WTC11 (cell line): ENCODE measurements around the gene REC8. TPM values are rescaled to one million over a fixed set of nuclear protein-coding genes. Genes with fewer than 3 reads are reported as not detected.

Source experiments
- ATAC-seq: fragments of 200-7000 bp; cut with Tn5 transposase; 2 replicates; pipeline ENCODE4 v1.10.0; 2021; ENCODE audit warnings: mild to moderate bottlenecking, moderate library complexity
- CTCF ChIA-PET: fragments of 300-600 bp; sonication (Branson Sonifier 250); formaldehyde crosslinking; loops from one replicate; lab custom pipeline; 2021; ENCODE audit warnings: antibody characterized with exemption; lab: Charles Lee
- POLR2A ChIA-PET: fragments of 350-600 bp; sonication (Branson Sonifier 250); formaldehyde crosslinking; loops from one replicate; lab custom pipeline; 2021; ENCODE audit warnings: antibody characterized with exemption; lab: Charles Lee
- DNase-seq: peaks from one replicate; pipeline ENCODE4 v3.0.0; 2021; ENCODE audit warnings: low spot score
- H3K27ac Mint-ChIP-seq: 2 replicates; pipeline ENCODE4 v1.8.0; 2021; ENCODE audit warnings: mixed read lengths
- H3K27me3 Mint-ChIP-seq: 2 replicates; pipeline ENCODE4 v1.8.0; 2021; ENCODE audit warnings: low read depth, mild to moderate bottlenecking, moderate library complexity, mixed read lengths
- H3K36me3 Mint-ChIP-seq: 2 replicates; pipeline ENCODE4 v1.8.0; 2021; ENCODE audit warnings: mixed read lengths
- H3K4me1 Mint-ChIP-seq: 2 replicates; pipeline ENCODE4 v1.8.0; 2022; ENCODE audit warnings: mixed read lengths
- H3K4me3 Mint-ChIP-seq: 2 replicates; pipeline ENCODE4 v1.8.0; 2021; ENCODE audit warnings: mild to moderate bottlenecking, moderate library complexity, mixed read lengths
- H3K9me3 Mint-ChIP-seq: 2 replicates; pipeline ENCODE4 v1.8.0; 2021; ENCODE audit warnings: mixed read lengths
- AR ChIP-seq: fragments of 250-450 bp; sonication (Bioruptor Pico); IDR thresholded peaks from 2 replicates; pipeline ENCODE4 v1.9.0; 2021; ENCODE audit warnings: mild to moderate bottlenecking
- ATF6 ChIP-seq: sonication (generic); formaldehyde crosslinking; IDR thresholded peaks from 2 replicates; pipeline ENCODE4 v1.8.1; 2023; ENCODE audit warnings: mild to moderate bottlenecking, missing genetic modification reagents
- ELF4 ChIP-seq: sonication (generic); formaldehyde crosslinking; IDR thresholded peaks from 2 replicates; pipeline ENCODE4 v1.8.1; 2022; ENCODE audit warnings: low read depth, mild to moderate bottlenecking, moderate library complexity, missing genetic modification reagents
- ERG ChIP-seq: fragments of 250-450 bp; sonication (Bioruptor Pico); IDR thresholded peaks from 2 replicates; pipeline ENCODE4 v1.8.0; 2021; ENCODE audit warnings: mild to moderate bottlenecking
- FOXP1 ChIP-seq: sonication (generic); formaldehyde crosslinking; IDR thresholded peaks from 2 replicates; pipeline ENCODE4 v1.8.0; 2022; ENCODE audit warnings: missing genetic modification reagents, mild to moderate bottlenecking, moderate library complexity, borderline replicate concordance
- GABPB1 ChIP-seq: sonication (generic); formaldehyde crosslinking; IDR thresholded peaks from 2 replicates; pipeline ENCODE4 v1.8.1; 2023; ENCODE audit warnings: mild to moderate bottlenecking, missing genetic modification reagents
- HMGXB4 ChIP-seq: sonication (generic); formaldehyde crosslinking; IDR thresholded peaks from 2 replicates; pipeline ENCODE4 v1.8.1; 2023; ENCODE audit warnings: mild to moderate bottlenecking, moderate library complexity, missing genetic modification reagents
- IRF1 ChIP-seq: sonication (generic); formaldehyde crosslinking; IDR thresholded peaks from 2 replicates; pipeline ENCODE4 v1.8.0; 2023; ENCODE audit warnings: missing genetic modification reagents
- JAZF1 ChIP-seq: fragments of 250-450 bp; sonication (Bioruptor Pico); IDR thresholded peaks from 2 replicates; pipeline ENCODE4 v1.9.0; 2021; ENCODE audit warnings: moderate library complexity, mild to moderate bottlenecking, inconsistent platforms
- NFATC4 ChIP-seq: fragments of 250-450 bp; sonication (Bioruptor Pico); IDR thresholded peaks from 2 replicates; pipeline ENCODE4 v1.9.0; 2021; ENCODE audit warnings: mild to moderate bottlenecking
- NR3C1 ChIP-seq: sonication (generic); formaldehyde crosslinking; conservative IDR thresholded peaks from 2 replicates; pipeline ENCODE4 v1.8.1; 2023; ENCODE audit warnings: low read depth, mild to moderate bottlenecking, missing genetic modification reagents
- RORB ChIP-seq: fragments of 250-450 bp; sonication (Bioruptor Pico); IDR thresholded peaks from 2 replicates; pipeline ENCODE4 v1.9.0; 2021; ENCODE audit warnings: mild to moderate bottlenecking
- ZNF317 ChIP-seq: sonication (generic); formaldehyde crosslinking; IDR thresholded peaks from 2 replicates; pipeline ENCODE4 v1.8.1; 2023; ENCODE audit warnings: low read depth, mild to moderate bottlenecking, moderate library complexity, missing genetic modification reagents, borderline replicate concordance
- ZSCAN18 ChIP-seq: fragments of 250-450 bp; sonication (Bioruptor Pico); IDR thresholded peaks from 2 replicates; pipeline ENCODE4 v2.1.2; 2022; ENCODE audit warnings: mild to moderate bottlenecking, moderate library complexity
- total RNA-seq: library from RNA; stranded (reverse); gene quantifications from 3 replicates; pipeline ENCODE4 v1.2.3, GENCODE V29; 2021

REC8 gene
- total RNA-seq, 1 experiment from 2014 or later, result 32.2 TPM

GRCh38 chr14:24177041-24177825 is 5.4 kb downstream of the REC8 start:
- CTCF ChIA-PET, result interaction anchor here (1.5 kb wide), 1 partner anchor 16 kb away, joined by 6 read pairs; the partner anchor contains the start of gene IRF9
- ATAC-seq, result no peak
- Mint-ChIP-seq H3K9me3 (no peaks in the 10 kb centered on the region), H3K4me1 (peaks cover 6% of the 10 kb centered on the region), H3K27ac (no peak overlapping the region), H3K27me3 (no peaks in the 10 kb centered on the region; the same call in 1 of the 2 replicates), H3K36me3 (peaks cover 23% of the 10 kb centered on the region), H3K4me3 (no peak overlapping the region)
- no peak for TF ChIP-seq JAZF1
- DNase-seq, result no peak
- POLR2A ChIA-PET, result no interaction called here

- Mint-ChIP-seq H3K4me1 (0 out of 2 replicates have a peak, but pooled peaks cover 4% of the 10 kb centered on the region), H3K27me3 (no peaks in the 10 kb centered on the region), H3K27ac (no peak overlapping the region), H3K36me3 (peaks cover 27% of the 10 kb centered on the region), H3K9me3 (no peaks in the 10 kb centered on the region), H3K4me3 (no peak overlapping the region)
- DNase-seq (no peak), ATAC-seq (no peak)
- ChIA-PET CTCF (interaction anchor here (1.5 kb wide), 1 partner anchor 16 kb away, joined by 6 read pairs; the partner anchor contains the start of gene IRF9), POLR2A (no interaction called here)
- no peak for TF ChIP-seq ZNF317 (CRISPR knock-in tag)
- no peak for TF ChIP-seq AR (CRISPR knock-in tag)
- no peak for TF ChIP-seq RORB (CRISPR knock-in tag)
- no peak for TF ChIP-seq FOXP1 (CRISPR knock-in tag)
- no peak for TF ChIP-seq ERG
- no peak for TF ChIP-seq IRF1 (CRISPR knock-in tag)
Measured at GRCh38 chr14:24177891-24178290, 6.0 kb downstream of the REC8 start.

- ATAC-seq (no peak), DNase-seq (no peak)
- no peaks in the 10 kb centered on the region for H3K27me3 Mint-ChIP-seq
- no peak overlapping the region for H3K27ac Mint-ChIP-seq
- no peaks in the 10 kb centered on the region for H3K4me1 Mint-ChIP-seq
- no peak for TF ChIP-seq ELF4 (CRISPR knock-in tag)
- no peak for TF ChIP-seq ERG
- TF ChIP-seq JAZF1, result no peak
- no peak for TF ChIP-seq NR3C1 (CRISPR knock-in tag)
- no peak for TF ChIP-seq HMGXB4 (CRISPR knock-in tag)
- TF ChIP-seq GABPB1 (CRISPR knock-in tag), result no peak
- TF ChIP-seq ATF6 (CRISPR knock-in tag), result no peak
- no peak for TF ChIP-seq ZSCAN18 (CRISPR knock-in tag)
- no peak for TF ChIP-seq NFATC4 (CRISPR knock-in tag)
- POLR2A ChIA-PET, result no interaction called here
- no peak overlapping the region for H3K4me3 Mint-ChIP-seq
- no peaks in the 10 kb centered on the region for H3K9me3 Mint-ChIP-seq
- H3K36me3 Mint-ChIP-seq, result peaks cover 34% of the 10 kb centered on the region
- CTCF ChIA-PET, result no interaction called here
Measured at GRCh38 chr14:24178399-24179178, 6.7 kb downstream of the REC8 start.
